B cell (primary cell): ENCODE data around the gene EHBP1L1. TPM values are rescaled to one million over a fixed set of nuclear protein-coding genes. Genes with fewer than 3 reads are reported as not detected.

Experiments
- ATAC-seq: fragments of 200-7000 bp; cut with Tn5 transposase; one replicate; pipeline ENCODE4 v1.10.0; 2021; ENCODE audit warnings: low read depth, mild to moderate bottlenecking, moderate number of reproducible peaks, moderate library complexity
- CTCF ChIA-PET: fragments of 350-600 bp; sonication (Branson Sonifier 250); formaldehyde crosslinking; loops from one replicate; lab custom pipeline; 2021; ENCODE audit warnings: antibody characterized with exemption, inconsistent platforms; lab: Charles Lee
- POLR2A ChIA-PET: fragments of 350-600 bp; sonication (Branson Sonifier 250); formaldehyde crosslinking; loops from one replicate; lab custom pipeline; 2021; ENCODE audit warnings: antibody characterized with exemption; lab: Charles Lee
- DNase-seq: peaks from one replicate; pipeline ENCODE4 v3.0.0; 2013
- H2AFZ ChIP-seq: 2 replicates; pipeline ENCODE4 v1.6.1; 2012; ENCODE audit warnings: mild to moderate bottlenecking, low read depth, low read length; ENCODE audit not compliant: insufficient read depth, poor library complexity, severe bottlenecking
- H3K27ac ChIP-seq, 2 donors: 1 replicate in 1 of 2; 2 replicates in 1 of 2; pipeline ENCODE4 v1.5.1; 2012 to 2013; ENCODE audit warnings: low read length in 2 of 2, mild to moderate bottlenecking in 2 of 2, moderate library complexity in 1 of 2
- H3K27me3 ChIP-seq, 4 experiments: fragments of 200-600 bp in 1 of 4; sonication (generic) in 1 of 4; replicated peaks in 1 of 4; 1 replicate in 2 of 4; 2 replicates in 2 of 4; pipeline versions ENCODE4 v1.6.1 to v1.7.0; 2013 to 2016; ENCODE audit warnings: low read length in 3 of 4, mild to moderate bottlenecking in 2 of 4, mixed read lengths in 1 of 4, moderate library complexity in 1 of 4; ENCODE audit not compliant: insufficient read depth in 4 of 4, control insufficient read depth in 3 of 4; ENCODE audit errors: control extremely low read depth in 1 of 4
- H3K36me3 ChIP-seq, 2 experiments: replicated peaks in 1 of 2; 1 replicate in 1 of 2; 2 replicates in 1 of 2; pipeline versions ENCODE4 v1.6.1 to v1.7.1; 2013; ENCODE audit warnings: low read length in 1 of 2; ENCODE audit not compliant: insufficient read depth in 2 of 2, control insufficient read depth in 1 of 2; ENCODE audit errors: control extremely low read depth in 1 of 2, extremely low read depth in 1 of 2
- H3K4me1 ChIP-seq, 2 donors: fragments of 200-600 bp in 1 of 2; sonication (generic) in 1 of 2; 1 replicate in 1 of 2; 2 replicates in 1 of 2; pipeline versions ENCODE4 v1.5.1 to v1.6.1; 2013 to 2017; ENCODE audit warnings: low read length in 2 of 2; ENCODE audit not compliant: control insufficient read depth in 2 of 2, insufficient read depth in 2 of 2
- H3K4me2 ChIP-seq: replicated peaks from 2 replicates; pipeline ENCODE3; 2012; ENCODE audit warnings: mild to moderate bottlenecking, low read depth, low read length; ENCODE audit not compliant: poor library complexity, severe bottlenecking
- H3K4me3 ChIP-seq, 5 experiments: fragments of 200-600 bp in 1 of 5; sonication (generic) in 1 of 5; 1 replicate in 3 of 5; 2 replicates in 2 of 5; pipeline versions ENCODE4 v1.5.1 to v1.7.0; 2011 to 2016; ENCODE audit warnings: low read length in 4 of 5, mild to moderate bottlenecking in 4 of 5, low read depth in 2 of 5, control low read depth in 1 of 5, moderate library complexity in 1 of 5; ENCODE audit not compliant: insufficient read depth in 1 of 5; ENCODE audit errors: control extremely low read depth in 1 of 5, extremely low read depth in 1 of 5
- H3K79me2 ChIP-seq: fragments of 200-600 bp; sonication (generic); one replicate; pipeline ENCODE4 v1.6.0; 2016; ENCODE audit warnings: low read length; ENCODE audit not compliant: control insufficient read depth, insufficient read depth
- H3K9ac ChIP-seq: fragments of 200-600 bp; sonication (generic); 2 replicates; pipeline ENCODE4 v1.6.1; 2017; ENCODE audit warnings: mild to moderate bottlenecking, low read length, moderate library complexity
- H3K9me3 ChIP-seq, 3 donors: one replicate each; pipeline versions ENCODE4 v1.6.1 to v1.7.1; 2013; ENCODE audit warnings: low read length in 2 of 3; ENCODE audit not compliant: control insufficient read depth in 2 of 3, insufficient read depth in 1 of 3; ENCODE audit errors: control extremely low read depth in 1 of 3
- H4K20me1 ChIP-seq: 2 replicates; pipeline ENCODE4 v1.6.0; 2012; ENCODE audit warnings: mild to moderate bottlenecking, low read length; ENCODE audit not compliant: insufficient read depth, control insufficient read depth, poor library complexity, severe bottlenecking
- H3K27ac Mint-ChIP-seq: one replicate; pipeline ENCODE4 v1.8.0; 2021; ENCODE audit warnings: mixed read lengths
- H3K27me3 Mint-ChIP-seq: one replicate; pipeline ENCODE4 v1.8.0; 2021; ENCODE audit warnings: mixed read lengths
- H3K4me1 Mint-ChIP-seq: one replicate; pipeline ENCODE4 v1.8.0; 2021; ENCODE audit warnings: mixed read lengths
- H3K4me3 Mint-ChIP-seq: one replicate; pipeline ENCODE4 v1.8.0; 2021; ENCODE audit warnings: mixed read lengths
- H3K9me3 Mint-ChIP-seq: one replicate; pipeline ENCODE4 v1.8.0; 2022; ENCODE audit warnings: mixed read lengths; ENCODE audit not compliant: insufficient read depth
- EZH2 ChIP-seq: IDR thresholded peaks from 2 replicates; pipeline ENCODE4 v1.6.1; 2012; ENCODE audit warnings: borderline replicate concordance, low read depth, mild to moderate bottlenecking, moderate library complexity, low read length; ENCODE audit not compliant: insufficient read depth, poor library complexity, severe bottlenecking
- WGBS: methylation state at CpG from one replicate; pipeline ENCODE4 v1.1.5; 2013; ENCODE audit warnings: missing lambda C conversion rate; ENCODE audit not compliant: insufficient coverage; 5-methylcytosine and 5-hydroxymethylcytosine counted together
- intact Hi-C: fragments of 100-400 bp; cut with micrococcal nuclease; formaldehyde crosslinking; loops from one replicate; pipeline ENCODE4 v1.10.0; 2022
- polyA plus RNA-seq: library from polyadenylated mRNA; depleted of rRNA; stranded (reverse); fragments of >200 nt; gene quantifications from 2 replicates; pipeline ENCODE4 v1.2.3, GENCODE V29; 2012
- total RNA-seq, 2 donors: library from RNA; stranded (reverse); fragments of 120-200 nt in 1 of 2; gene quantifications; 1 replicate in 1 of 2; 2 replicates in 1 of 2; pipeline versions ENCODE4 v1.2.3 to v1.2.4, GENCODE V29; 2013 to 2022
- TF ChIP-seq, protein P1 (sequence below): fragments of 200-600 bp; IDR thresholded peaks from one replicate; pipeline ENCODE4 v1.8.0; 2022; ENCODE audit warnings: antibody characterized with exemption, mild to moderate bottlenecking

The EHBP1L1 gene
- total and polyA plus RNA-seq, 2 donors (not counting 1 experiment from before 2014, with no cell fraction given), result 202 to 279 TPM

DNA sequence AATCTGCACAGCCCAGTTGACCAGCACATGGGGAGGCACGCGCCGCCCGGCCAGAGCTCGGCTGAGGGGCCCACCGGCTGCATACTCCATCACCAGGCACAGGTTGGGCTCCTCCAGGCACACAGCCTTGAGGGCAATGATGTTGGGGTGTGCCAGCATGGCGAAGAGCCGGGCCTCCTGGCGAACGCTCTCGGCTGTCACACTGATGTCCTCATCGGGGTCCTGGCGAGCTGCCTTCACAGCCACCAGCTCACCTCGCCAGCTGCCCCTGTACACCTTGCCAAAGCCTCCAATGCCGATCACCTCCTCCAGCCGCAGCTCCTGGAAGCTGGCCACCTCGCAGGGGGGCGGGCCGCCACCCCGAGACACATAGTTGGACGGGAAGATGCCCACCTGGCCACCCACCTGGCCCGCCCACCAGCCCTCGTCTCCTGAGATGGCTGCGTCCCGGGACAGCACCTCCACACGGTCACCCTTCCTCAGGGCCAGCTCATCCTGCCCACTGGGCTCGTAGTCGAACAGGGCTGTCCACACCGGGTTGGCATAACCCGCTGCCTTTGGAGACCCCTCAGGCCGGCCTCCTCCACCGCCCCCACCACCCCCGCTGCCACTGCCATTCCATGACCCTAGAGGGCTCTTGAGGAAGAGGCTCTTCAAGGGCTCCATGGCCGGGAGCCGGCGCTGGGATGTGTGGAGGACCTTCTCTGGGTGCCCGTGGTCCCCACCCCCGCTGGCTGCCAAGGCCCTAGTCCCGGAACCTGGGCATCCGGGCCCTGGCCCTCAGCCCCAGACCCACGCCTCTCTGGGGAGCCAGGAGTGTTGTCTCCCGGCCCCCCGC lies 37.5 kb downstream of the EHBP1L1 start:
- POLR2A ChIA-PET, result interaction anchor here (1.0 to 3.9 kb wide), 5 partner anchors 15 to 73 kb away, joined by 3 to 18 read pairs (median 8); partner anchors contain the start of genes EHBP1L1, FAM89B and KCNK7
- H4K20me1 ChIP-seq, result peaks cover 55% of the 10 kb centered on the region
- Mint-ChIP-seq H3K4me1 (peaks cover 59% of the 10 kb centered on the region), H3K27ac (peak overlapping the region; percentile 67), H3K9me3 (no peaks in the 10 kb centered on the region), H3K27me3 (no peaks in the 10 kb centered on the region), H3K4me3 (peak overlapping the region; percentile 98)
- H2AFZ ChIP-seq, result peak overlapping the region; percentile 80
- no peak for TF ChIP-seq EZH2
- TF ChIP-seq, protein P1, sequence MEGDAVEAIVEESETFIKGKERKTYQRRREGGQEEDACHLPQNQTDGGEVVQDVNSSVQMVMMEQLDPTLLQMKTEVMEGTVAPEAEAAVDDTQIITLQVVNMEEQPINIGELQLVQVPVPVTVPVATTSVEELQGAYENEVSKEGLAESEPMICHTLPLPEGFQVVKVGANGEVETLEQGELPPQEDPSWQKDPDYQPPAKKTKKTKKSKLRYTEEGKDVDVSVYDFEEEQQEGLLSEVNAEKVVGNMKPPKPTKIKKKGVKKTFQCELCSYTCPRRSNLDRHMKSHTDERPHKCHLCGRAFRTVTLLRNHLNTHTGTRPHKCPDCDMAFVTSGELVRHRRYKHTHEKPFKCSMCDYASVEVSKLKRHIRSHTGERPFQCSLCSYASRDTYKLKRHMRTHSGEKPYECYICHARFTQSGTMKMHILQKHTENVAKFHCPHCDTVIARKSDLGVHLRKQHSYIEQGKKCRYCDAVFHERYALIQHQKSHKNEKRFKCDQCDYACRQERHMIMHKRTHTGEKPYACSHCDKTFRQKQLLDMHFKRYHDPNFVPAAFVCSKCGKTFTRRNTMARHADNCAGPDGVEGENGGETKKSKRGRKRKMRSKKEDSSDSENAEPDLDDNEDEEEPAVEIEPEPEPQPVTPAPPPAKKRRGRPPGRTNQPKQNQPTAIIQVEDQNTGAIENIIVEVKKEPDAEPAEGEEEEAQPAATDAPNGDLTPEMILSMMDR, result no peak
- no peaks in the 10 kb centered on the region for H3K9me3 ChIP-seq
- no peak for DNase-seq
- H3K9ac ChIP-seq, result peak overlapping the region; percentile 83
- peak overlapping the region; percentile 84 for H3K4me2 ChIP-seq
- H3K79me2 ChIP-seq, result peaks cover 75% of the 10 kb centered on the region
- no peak for ATAC-seq
- peak overlapping the region; percentile 85 to 89 for H3K27ac ChIP-seq
- WGBS, result 7% methylated on average over 38 of the region's 43 CpGs
- peaks cover 41 to 49% of the 10 kb centered on the region in 2 donors for H3K4me1 ChIP-seq
- no peaks in the 10 kb centered on the region for H3K27me3 ChIP-seq
- H3K36me3 ChIP-seq, result peaks cover 0 to 38% of the 10 kb centered on the region in 2 experiments
- intact Hi-C loops, result loop anchor here (10.0 kb wide), 1 partner anchor 499 kb away; the partner anchor contains the start of genes TM7SF2 and ZNHIT2
- peak overlapping the region; percentile 62 to 93 (median 88) for H3K4me3 ChIP-seq
- CTCF ChIA-PET, result interaction anchor here (0.6 to 3.8 kb wide), 9 partner anchors 8 to 87 kb away, joined by 3 to 21 read pairs (median 6); partner anchors contain the start of gene FAM89B
